ENCODE measurements around the gene SLC39A7. TPM values are rescaled to one million over a fixed set of nuclear protein-coding genes. Genes with fewer than 3 reads are reported as not detected.

Gene SLC39A7
- total RNA-seq, 5 donors from 2014 or later (not counting 1 experiment from before 2014, with no cell fraction given): 19.1 to 44.0 (median 41.3) TPM

- ATAC-seq (replicated peaks in 1 of 4) (no peak), DNase-seq (no peak)
- peaks cover 2 to 3% (median 2%) of the 10 kb centered on the region in 3 donors for H3K9me3 Mint-ChIP-seq
- Histone ChIP-seq H3K4me3 (ENCODE audit: control insufficient read depth in 1 of 2, extremely low read depth in 1 of 2, low read length in 1 of 2) (no peak overlapping the region), H3K9me3 (no peaks in the 10 kb centered on the region), H3K27ac (ENCODE audit: low read length) (no peak overlapping the region), H3K27me3 (replicated peaks in 1 of 2; ENCODE audit: control insufficient read depth in 2 of 2, extremely low read depth in 1 of 2, insufficient read depth in 2 of 2, low read length in 1 of 2) (peaks cover 0 to 45% of the 10 kb centered on the region in 2 experiments), H3K36me3 (ENCODE audit: control insufficient read depth in 2 of 2, extremely low read depth in 1 of 2, insufficient read depth in 1 of 2, low read length in 1 of 2) (no peaks in the 10 kb centered on the region), H3K4me1 (ENCODE audit: control insufficient read depth in 1 of 2, extremely low read depth in 1 of 2, insufficient read depth in 2 of 2, low read length in 2 of 2) (peaks cover 0 to 2% of the 10 kb centered on the region in 2 experiments)
- no peak overlapping the region for H3K4me3 Mint-ChIP-seq
- H3K27ac Mint-ChIP-seq: no peak overlapping the region
- peaks cover 3 to 21% of the 10 kb centered on the region in 2 donors for H3K27me3 Mint-ChIP-seq
- ChIA-PET CTCF (interaction anchor here in 1 of 2 donors (0.6 kb wide), 1 partner anchor 70 kb away, joined by 5 read pairs; no protein-coding TSS in a partner anchor), POLR2A (interaction anchor here in 1 of 2 donors (0.6 kb wide), 1 partner anchor 1961 kb away, joined by 4 read pairs; no protein-coding TSS in a partner anchor)
- H3K36me3 Mint-ChIP-seq: peaks cover 3% of the 10 kb centered on the region
- H3K4me1 Mint-ChIP-seq: peaks cover 3 to 4% (median 3%) of the 10 kb centered on the region in 3 donors
- 86% methylated on average over 7 of the region's 19 CpGs for WGBS (ENCODE audit: insufficient coverage)
Measured at GRCh38 chr6:33177552-33178446, 22.9 kb upstream of the SLC39A7 start.

- Histone ChIP-seq H3K27me3 (replicated peaks in 1 of 2; ENCODE audit: control insufficient read depth in 2 of 2, extremely low read depth in 1 of 2, insufficient read depth in 2 of 2, low read length in 1 of 2) (peaks cover 0 to 35% of the 10 kb centered on the region in 2 experiments), H3K4me1 (ENCODE audit: control insufficient read depth in 1 of 2, extremely low read depth in 1 of 2, insufficient read depth in 2 of 2, low read length in 2 of 2) (peaks cover 6 to 12% of the 10 kb centered on the region in 2 experiments), H3K9me3 (no peaks in the 10 kb centered on the region), H3K4me3 (ENCODE audit: control insufficient read depth in 1 of 2, extremely low read depth in 1 of 2, low read length in 1 of 2) (no peak overlapping the region), H3K27ac (ENCODE audit: low read length) (no peak overlapping the region), H3K36me3 (ENCODE audit: control insufficient read depth in 2 of 2, extremely low read depth in 1 of 2, insufficient read depth in 1 of 2, low read length in 1 of 2) (no peaks in the 10 kb centered on the region)
- 76% methylated on average over 4 of the region's 10 CpGs for WGBS (ENCODE audit: insufficient coverage)
- Mint-ChIP-seq H3K4me3 (no peak overlapping the region), H3K27ac (no peak overlapping the region), H3K4me1 (peaks cover 14 to 15% (median 14%) of the 10 kb centered on the region in 3 donors), H3K36me3 (peaks cover 14% of the 10 kb centered on the region), H3K27me3 (peaks cover 3 to 21% of the 10 kb centered on the region in 2 donors), H3K9me3 (peaks cover 10 to 14% (median 13%) of the 10 kb centered on the region in 3 donors)
- no peak for ATAC-seq (replicated peaks in 1 of 4)
- ChIA-PET CTCF (no interaction called here), POLR2A (no interaction called here)
- no peak for DNase-seq
Measured at GRCh38 chr6:33178755-33179475, 21.8 kb upstream of the SLC39A7 start.

GRCh38 chr6:33181141-33181540 lies 19.5 kb upstream of the SLC39A7 start:
- no peak for ATAC-seq (replicated peaks in 1 of 4)
- Histone ChIP-seq H3K27ac (ENCODE audit: low read length) (no peak overlapping the region), H3K4me3 (ENCODE audit: control insufficient read depth in 1 of 2, extremely low read depth in 1 of 2, low read length in 1 of 2) (no peak overlapping the region), H3K36me3 (ENCODE audit: control insufficient read depth in 2 of 2, extremely low read depth in 1 of 2, insufficient read depth in 1 of 2, low read length in 1 of 2) (no peaks in the 10 kb centered on the region), H3K4me1 (ENCODE audit: control insufficient read depth in 1 of 2, extremely low read depth in 1 of 2, insufficient read depth in 2 of 2, low read length in 2 of 2) (peaks cover 8 to 23% of the 10 kb centered on the region in 2 experiments), H3K9me3 (no peaks in the 10 kb centered on the region), H3K27me3 (replicated peaks in 1 of 2; ENCODE audit: control insufficient read depth in 2 of 2, extremely low read depth in 1 of 2, insufficient read depth in 2 of 2, low read length in 1 of 2) (peaks cover 0 to 28% of the 10 kb centered on the region in 2 experiments)
- ChIA-PET CTCF (no interaction called here), POLR2A (no interaction called here)
- peaks cover 24 to 25% (median 25%) of the 10 kb centered on the region in 3 donors for H3K4me1 Mint-ChIP-seq
- H3K27ac Mint-ChIP-seq: peak overlapping the region; percentile 16 to 39
- peaks cover 10 to 14% (median 13%) of the 10 kb centered on the region in 3 donors for H3K9me3 Mint-ChIP-seq
- H3K4me3 Mint-ChIP-seq: no peak overlapping the region
- 91% methylated on average over 7 of the region's 7 CpGs for WGBS (ENCODE audit: insufficient coverage)
- peaks cover 0 to 16% of the 10 kb centered on the region in 2 donors for H3K27me3 Mint-ChIP-seq
- peaks cover 21% of the 10 kb centered on the region for H3K36me3 Mint-ChIP-seq
- no peak for DNase-seq

GRCh38 chr6:33183071-33183683 lies 17.5 kb upstream of the SLC39A7 start:
- H3K4me3 ChIP-seq (ENCODE audit: control insufficient read depth in 1 of 2, extremely low read depth in 1 of 2, low read length in 1 of 2): no peak overlapping the region
- WGBS (ENCODE audit: insufficient coverage): 78% methylated on average over 3 of the region's 5 CpGs
- peaks cover 0 to 24% of the 10 kb centered on the region in 2 experiments for H3K27me3 ChIP-seq (replicated peaks in 1 of 2; ENCODE audit: control insufficient read depth in 2 of 2, extremely low read depth in 1 of 2, insufficient read depth in 2 of 2, low read length in 1 of 2)
- peak overlapping the region; percentile 31 to 60 (median 31) for H3K4me3 Mint-ChIP-seq
- peaks cover 10 to 14% (median 13%) of the 10 kb centered on the region in 3 donors for H3K9me3 Mint-ChIP-seq
- peaks cover 8 to 23% of the 10 kb centered on the region in 2 experiments for H3K4me1 ChIP-seq (ENCODE audit: control insufficient read depth in 1 of 2, extremely low read depth in 1 of 2, insufficient read depth in 2 of 2, low read length in 2 of 2)
- DNase-seq (peak in 1 of 35 experiments; percentile 31), ATAC-seq (replicated peaks in 1 of 4) (peak in 2 of 4 experiments; percentile 50 to 60)
- H3K27me3 Mint-ChIP-seq: peaks cover 10 to 23% of the 10 kb centered on the region in 2 donors
- H3K36me3 Mint-ChIP-seq: peaks cover 34% of the 10 kb centered on the region
- no peaks in the 10 kb centered on the region for H3K36me3 ChIP-seq (ENCODE audit: control insufficient read depth in 2 of 2, extremely low read depth in 1 of 2, insufficient read depth in 1 of 2, low read length in 1 of 2)
- ChIA-PET POLR2A (interaction anchor here in 1 of 2 donors (0.6 kb wide), 1 partner anchor 17 kb away, joined by 9 read pairs; no protein-coding TSS in a partner anchor), CTCF (interaction anchor here in 1 of 2 donors (0.6 kb wide), 1 partner anchor 244 kb away, joined by 3 read pairs; no protein-coding TSS in a partner anchor)
- H3K4me1 Mint-ChIP-seq: peaks cover 24 to 25% (median 25%) of the 10 kb centered on the region in 3 donors
- peak overlapping the region; percentile 45 for H3K27ac ChIP-seq (ENCODE audit: low read length)
- no peaks in the 10 kb centered on the region for H3K9me3 ChIP-seq
- H3K27ac Mint-ChIP-seq: peak overlapping the region; percentile 94

GRCh38 chr6:33185190-33185589 lies 15.5 kb upstream of the SLC39A7 start:
- Mint-ChIP-seq H3K27me3 (peaks cover 16 to 34% of the 10 kb centered on the region in 2 donors), H3K4me1 (peaks cover 24 to 31% (median 25%) of the 10 kb centered on the region in 3 donors), H3K36me3 (peaks cover 37% of the 10 kb centered on the region), H3K9me3 (peaks cover 10 to 14% (median 13%) of the 10 kb centered on the region in 3 donors), H3K27ac (peak overlapping the region; percentile 34 to 70), H3K4me3 (no peak overlapping the region)
- H3K9me3 ChIP-seq: no peaks in the 10 kb centered on the region
- no peak overlapping the region for H3K27ac ChIP-seq (ENCODE audit: low read length)
- H3K4me1 ChIP-seq (ENCODE audit: control insufficient read depth in 1 of 2, extremely low read depth in 1 of 2, insufficient read depth in 2 of 2, low read length in 2 of 2): peaks cover 8 to 23% of the 10 kb centered on the region in 2 experiments
- 97% methylated on average over 4 of the region's 9 CpGs for WGBS (ENCODE audit: insufficient coverage)
- DNase-seq (no peak), ATAC-seq (replicated peaks in 1 of 4) (no peak)
- H3K27me3 ChIP-seq (replicated peaks in 1 of 2; ENCODE audit: control insufficient read depth in 2 of 2, extremely low read depth in 1 of 2, insufficient read depth in 2 of 2, low read length in 1 of 2): peaks cover 2 to 38% of the 10 kb centered on the region in 2 experiments
- POLR2A ChIA-PET: no interaction called here
- H3K4me3 ChIP-seq (ENCODE audit: control insufficient read depth in 1 of 2, extremely low read depth in 1 of 2, low read length in 1 of 2): no peak overlapping the region
- no peaks in the 10 kb centered on the region for H3K36me3 ChIP-seq (ENCODE audit: control insufficient read depth in 2 of 2, extremely low read depth in 1 of 2, insufficient read depth in 1 of 2, low read length in 1 of 2)
- CTCF ChIA-PET: no interaction called here
